ENCODE measurements around the gene GIT2.

DNA sequence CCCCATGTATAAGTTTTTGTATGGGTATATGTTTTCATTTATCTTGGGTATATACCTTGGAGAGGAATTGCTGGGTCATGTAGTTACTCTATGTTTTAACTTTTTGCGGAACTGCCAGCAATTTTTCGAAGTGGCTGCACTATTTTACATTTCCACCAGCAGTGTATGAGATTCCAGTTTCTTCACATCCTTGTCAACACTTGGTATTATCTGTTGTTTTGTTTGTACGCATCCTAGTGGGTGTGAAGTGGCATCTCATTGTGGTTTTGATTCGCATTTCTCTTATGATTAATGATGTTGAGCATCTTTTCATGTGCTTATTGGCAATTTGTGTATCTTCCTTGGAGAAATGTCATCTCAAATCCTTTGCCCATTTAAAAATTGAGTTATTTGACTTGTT lies 9.9 kb upstream of the GIT2 start:
- TF ChIP-seq POLR2A (IDR thresholded peaks at IDR 0.05), result no peak
- TF ChIP-seq, protein P1, sequence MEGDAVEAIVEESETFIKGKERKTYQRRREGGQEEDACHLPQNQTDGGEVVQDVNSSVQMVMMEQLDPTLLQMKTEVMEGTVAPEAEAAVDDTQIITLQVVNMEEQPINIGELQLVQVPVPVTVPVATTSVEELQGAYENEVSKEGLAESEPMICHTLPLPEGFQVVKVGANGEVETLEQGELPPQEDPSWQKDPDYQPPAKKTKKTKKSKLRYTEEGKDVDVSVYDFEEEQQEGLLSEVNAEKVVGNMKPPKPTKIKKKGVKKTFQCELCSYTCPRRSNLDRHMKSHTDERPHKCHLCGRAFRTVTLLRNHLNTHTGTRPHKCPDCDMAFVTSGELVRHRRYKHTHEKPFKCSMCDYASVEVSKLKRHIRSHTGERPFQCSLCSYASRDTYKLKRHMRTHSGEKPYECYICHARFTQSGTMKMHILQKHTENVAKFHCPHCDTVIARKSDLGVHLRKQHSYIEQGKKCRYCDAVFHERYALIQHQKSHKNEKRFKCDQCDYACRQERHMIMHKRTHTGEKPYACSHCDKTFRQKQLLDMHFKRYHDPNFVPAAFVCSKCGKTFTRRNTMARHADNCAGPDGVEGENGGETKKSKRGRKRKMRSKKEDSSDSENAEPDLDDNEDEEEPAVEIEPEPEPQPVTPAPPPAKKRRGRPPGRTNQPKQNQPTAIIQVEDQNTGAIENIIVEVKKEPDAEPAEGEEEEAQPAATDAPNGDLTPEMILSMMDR (IDR thresholded peaks at IDR 0.05), result no peak
- no peak for TF ChIP-seq POLR2AphosphoS5 (IDR thresholded peaks at IDR 0.05)
